NCI-H748 treated with DMSO at 0.1 percent for 48 hours (cell line): Measurements from ENCODE around the gene FGD4.
"Not testable (repeated sequence)": the region's sequence is repeated elsewhere in the genome, so short reads cannot be mapped to it uniquely, and the experiment has no call there.

Experiments
- DNase-seq: peaks from one replicate; lab custom pipeline; 2025; lab: John Stamatoyannopoulos, UW

The FGD4 gene

GRCh38 chr12:32496946-32497345 is 97.6 kb downstream of the FGD4 start:
- DNase-seq, result no peak

DNA sequence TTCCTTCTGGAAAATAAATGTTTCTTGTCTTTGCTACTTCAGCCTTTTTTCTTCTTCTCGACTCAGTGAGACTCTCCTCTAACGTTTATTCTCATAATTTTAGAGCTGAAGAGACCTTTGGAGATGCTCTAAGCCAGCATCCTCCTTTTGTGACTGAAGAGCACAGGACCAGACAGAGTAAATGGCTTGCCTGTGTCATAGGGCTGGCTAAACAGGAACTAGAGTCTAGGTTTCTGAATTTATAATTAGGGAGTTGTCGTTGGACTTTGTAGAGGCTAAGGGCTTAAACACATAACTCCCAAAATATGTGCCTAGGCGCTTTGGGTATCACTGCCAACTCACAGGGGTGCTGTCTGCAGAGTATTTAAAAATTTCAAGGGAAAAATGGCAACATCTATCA is 98.5 kb downstream of the FGD4 start:
- DNase-seq, result no peak

- no peak for DNase-seq
These were observed 99.7 kb downstream of the FGD4 start for GRCh38 chr12:32499048-32499447.

GRCh38 chr12:32501835-32502333 is 102.5 kb downstream of the FGD4 start:
- peak; percentile 73 for DNase-seq

- no peak for DNase-seq
These were observed 103.5 kb downstream of the FGD4 start for GRCh38 chr12:32502693-32503502.

GRCh38 chr12:32503730-32504129 is 104.4 kb downstream of the FGD4 start:
- DNase-seq, result no peak

- DNase-seq, result no peak
These were observed 105.2 kb downstream of the FGD4 start for GRCh38 chr12:32504591-32504990.

- DNase-seq, result no peak
These were observed 105.9 kb downstream of the FGD4 start for GRCh38 chr12:32505067-32505945.

DNA sequence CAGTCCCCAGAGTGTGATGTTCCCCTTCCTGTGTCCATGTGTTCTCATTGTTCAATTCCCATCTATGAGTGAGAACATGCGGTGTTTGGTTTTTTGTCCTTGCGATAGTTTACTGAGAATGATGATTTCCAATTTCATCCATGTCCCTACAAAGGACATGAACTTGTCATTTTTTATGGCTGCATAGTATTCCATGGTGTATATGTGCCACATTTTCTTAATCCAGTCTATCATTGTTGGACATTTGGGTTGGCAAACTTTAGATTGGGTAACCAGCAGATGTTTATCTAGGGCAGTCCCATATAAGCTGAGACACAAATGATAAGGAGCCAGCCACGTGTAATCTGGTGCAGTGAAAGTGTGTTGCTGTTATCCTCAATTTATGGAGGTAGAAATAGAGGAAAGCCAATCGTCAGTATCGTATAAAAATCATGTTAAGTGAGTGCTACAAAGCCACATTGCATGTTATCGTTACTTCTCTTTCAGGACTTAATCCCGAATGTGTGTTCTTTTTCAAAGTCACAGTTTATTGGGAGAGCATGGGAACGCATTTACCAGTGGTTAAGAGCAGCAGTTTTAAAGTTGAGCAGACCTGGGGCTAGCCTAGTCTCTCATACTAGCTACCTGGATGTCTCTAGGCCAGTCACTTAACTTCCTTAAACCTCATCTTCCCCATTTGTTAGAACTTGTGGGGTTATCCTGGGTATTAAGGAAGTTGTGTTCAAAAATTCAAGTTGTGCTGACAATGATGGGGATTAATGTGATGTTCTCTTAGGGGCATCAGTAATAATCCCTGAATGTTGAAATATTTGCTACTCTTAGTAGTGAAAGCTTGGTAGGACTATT is 108.0 kb downstream of the FGD4 start:
- not testable (repeated sequence) for DNase-seq

- no peak for DNase-seq
These were observed 108.6 kb downstream of the FGD4 start for GRCh38 chr12:32507942-32508320.

DNA sequence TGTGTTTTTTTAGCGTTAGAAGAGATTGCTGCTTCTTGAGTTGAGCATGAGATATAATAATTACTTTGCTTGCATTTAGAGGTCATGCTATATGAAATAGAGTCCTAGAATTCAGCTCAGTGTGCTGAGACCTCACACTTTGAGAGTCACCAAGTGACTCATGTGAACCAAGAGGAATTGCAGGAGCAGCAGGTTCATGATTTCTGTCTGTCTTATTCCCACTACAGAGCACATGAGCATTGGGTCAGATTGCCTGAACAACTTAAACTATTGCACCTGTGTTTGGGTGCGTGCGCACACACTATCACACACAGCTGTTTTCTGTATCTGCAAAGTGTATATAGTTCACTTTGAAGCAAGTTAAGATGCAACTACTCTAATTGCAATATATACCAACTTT is 109.3 kb downstream of the FGD4 start:
- DNase-seq, result no peak

- no peak for DNase-seq
These were observed 110.2 kb downstream of the FGD4 start for GRCh38 chr12:32509328-32510091.

DNA sequence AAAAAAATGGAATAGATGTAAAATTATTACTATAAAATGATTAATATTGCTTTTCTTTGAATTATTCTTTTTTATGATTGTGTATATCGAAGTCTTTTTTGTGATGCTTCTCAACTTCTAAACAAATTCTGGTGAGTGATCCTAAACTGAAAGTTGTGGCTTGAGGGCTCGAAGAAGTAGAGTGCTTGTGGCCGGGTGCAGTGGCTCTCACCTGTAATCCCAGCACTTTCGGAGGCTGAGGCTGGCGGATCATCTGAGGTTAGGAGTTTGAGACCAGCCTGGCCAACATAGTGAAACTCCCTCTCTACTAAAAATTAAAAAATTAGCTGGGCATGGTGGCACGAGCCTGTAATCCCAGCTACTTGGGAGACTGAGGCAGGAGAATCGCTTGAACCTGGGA is 112.6 kb downstream of the FGD4 start:
- DNase-seq, result not testable (repeated sequence)

GRCh38 chr12:32512379-32512778 is 113.0 kb downstream of the FGD4 start:
- no peak for DNase-seq

DNA sequence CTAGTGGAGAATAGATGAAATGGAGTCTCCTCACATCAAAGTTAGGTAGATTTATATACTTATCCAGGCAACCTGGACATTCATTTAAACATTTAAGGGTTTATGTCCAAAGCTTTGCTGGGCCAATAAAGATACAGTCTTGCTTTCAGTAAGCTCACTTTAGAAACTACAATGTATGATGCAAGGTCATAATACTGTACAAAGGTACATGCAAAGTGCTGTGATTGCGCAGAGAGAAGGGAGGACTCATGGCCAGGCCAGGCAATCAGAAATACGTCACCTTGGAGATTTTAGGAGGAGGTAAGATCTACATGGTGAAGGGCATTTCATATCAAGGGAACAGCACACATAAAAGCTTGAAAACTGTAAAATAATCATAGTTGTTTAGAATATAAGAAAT is 113.6 kb downstream of the FGD4 start:
- no peak for DNase-seq

DNA sequence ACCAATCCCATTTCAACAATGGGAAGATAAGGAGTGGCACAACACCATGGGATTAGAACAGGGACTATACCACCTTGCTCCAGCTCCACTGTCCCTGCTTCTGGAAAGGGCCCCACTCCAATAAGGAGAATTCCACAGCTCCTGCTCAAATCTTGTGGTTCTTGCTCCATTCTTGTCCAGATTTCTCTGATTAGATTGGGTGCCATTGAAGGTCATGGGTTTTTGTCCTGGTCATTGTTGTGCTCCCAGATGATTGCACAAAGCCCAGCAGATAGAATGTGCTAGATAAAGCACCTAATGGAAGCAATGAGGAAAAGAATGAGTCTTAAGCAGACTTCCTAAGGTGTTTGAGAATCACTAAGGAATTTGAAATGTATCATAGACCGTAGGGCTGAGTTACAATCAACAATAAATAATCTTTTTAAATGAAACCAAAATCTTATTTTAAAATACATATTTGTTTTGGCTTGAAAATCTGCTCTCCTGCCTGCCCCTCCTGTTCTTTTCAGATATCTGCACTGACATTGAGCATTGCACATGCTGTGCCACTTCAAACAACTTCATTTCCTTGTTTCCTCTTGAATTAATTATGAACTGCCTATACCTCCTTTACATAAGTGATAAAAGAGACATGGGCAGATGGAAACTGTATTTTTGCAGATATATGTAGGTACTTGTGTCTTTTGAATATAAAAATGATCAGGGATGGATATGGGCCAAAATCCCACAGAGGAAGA is 115.9 kb downstream of the FGD4 start:
- no peak for DNase-seq

GRCh38 chr12:32516230-32516629 is 116.9 kb downstream of the FGD4 start:
- DNase-seq, result no peak

GRCh38 chr12:32517966-32518365 is 118.6 kb downstream of the FGD4 start:
- DNase-seq, result no peak

- no peak for DNase-seq
These were observed 119.7 kb downstream of the FGD4 start for GRCh38 chr12:32519047-32519446.
